Gastroesophageal sphincter (tissue), 4 donors: Measurements from ENCODE around the gene ARPP19. TPM values are rescaled to one million over a fixed set of nuclear protein-coding genes. Genes with fewer than 3 reads are reported as not detected.

Experiments
- ATAC-seq: fragments of 150-250 bp; one replicate; pipeline ENCODE4 v1.9.1; 2016; ENCODE audit warnings: mild to moderate bottlenecking, moderate library complexity
- H3K27ac ChIP-seq, 4 donors: fragments of 200-600 bp; sonication (generic) in 3 of 4; 1 replicate in 3 of 4; 2 replicates in 1 of 4; pipeline ENCODE4 v1.5.1; 2016 to 2019
- H3K27me3 ChIP-seq: fragments of 200-600 bp; sonication (generic); one replicate; pipeline ENCODE4 v1.5.1; 2019
- H3K36me3 ChIP-seq, 2 donors: fragments of 200-600 bp; sonication (generic); one replicate each; pipeline ENCODE4 v1.5.1; 2019; ENCODE audit warnings: control low read depth in 1 of 2
- H3K4me1 ChIP-seq, 3 donors: fragments of 200-600 bp; sonication (generic); 1 replicate in 2 of 3; 2 replicates in 1 of 3; pipeline ENCODE4 v1.5.1; 2016 to 2019; ENCODE audit warnings: control low read depth in 2 of 3
- H3K4me3 ChIP-seq, 2 donors: fragments of 200-600 bp; sonication (generic); one replicate each; pipeline ENCODE4 v1.5.1; 2019; ENCODE audit warnings: mild to moderate bottlenecking in 1 of 2, moderate library complexity in 1 of 2
- H3K9me3 ChIP-seq, 3 donors: fragments of 200-600 bp; sonication (generic); one replicate each; pipeline ENCODE4 v1.5.1; 2017 to 2019; ENCODE audit warnings: control low read depth in 2 of 3
- EP300 ChIP-seq: sonication (generic); formaldehyde crosslinking; IDR thresholded peaks from one replicate; pipeline ENCODE4 v1.6.1; 2017; ENCODE audit warnings: antibody characterized with exemption, mild to moderate bottlenecking
- POLR2A ChIP-seq, 2 donors: fragments of 450-650 bp; IDR thresholded peaks; one replicate each; pipeline ENCODE4 v1.6.1; 2017; ENCODE audit warnings: antibody characterized with exemption in 2 of 2, mild to moderate bottlenecking in 2 of 2, moderate library complexity in 1 of 2
- POLR2AphosphoS5 ChIP-seq: sonication (generic); formaldehyde crosslinking; IDR thresholded peaks from one replicate; pipeline ENCODE4 v1.6.1; 2017; ENCODE audit warnings: antibody characterized with exemption
- WGBS, 2 donors: methylation state at CpG; one replicate each; pipeline ENCODE4 v1.1.5; 2018; ENCODE audit warnings: low coverage in 1 of 2; 5-methylcytosine and 5-hydroxymethylcytosine counted together
- total RNA-seq, 4 donors: library from RNA; depleted of rRNA; stranded (reverse); fragments of >200 nt; gene quantifications; one replicate each; pipeline ENCODE4 v1.1.0, GENCODE V29; 2016
- TF ChIP-seq, protein P1 (sequence below), 4 experiments: fragments of 200-600 bp in 2 of 4; fragments of 450-650 bp in 2 of 4; sonication (generic) in 1 of 4; IDR thresholded peaks; one replicate each; pipeline ENCODE4 v1.5.1; 2017 to 2019; ENCODE audit warnings: antibody characterized with exemption in 4 of 4, mild to moderate bottlenecking in 2 of 4, moderate library complexity in 2 of 4

ARPP19 gene
- total RNA-seq, 4 donors from 2014 or later = 172 to 226 (median 193) TPM

DNA sequence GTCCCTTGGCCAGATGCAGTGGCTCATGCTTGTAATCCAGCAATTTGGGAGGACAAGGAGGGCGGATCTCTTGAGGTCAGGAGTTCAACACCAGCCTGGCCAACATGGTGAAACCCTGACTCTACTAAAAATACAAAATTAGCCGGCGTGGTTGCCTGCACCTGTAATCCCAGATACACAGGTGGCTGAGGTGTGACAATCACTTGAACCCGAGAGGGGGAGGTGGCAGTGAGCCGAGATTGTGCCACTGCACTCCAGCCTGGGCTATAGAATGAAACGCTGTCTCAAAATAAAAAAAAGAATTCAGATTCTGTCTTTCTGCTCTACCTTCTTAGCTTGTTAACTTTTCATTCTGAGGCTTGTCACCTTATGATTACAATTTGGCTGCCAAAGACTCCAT is 62.3 kb downstream of the ARPP19 start:
- H3K4me1 ChIP-seq = peaks cover 0 to 13% (median 0%) of the 10 kb centered on the region in 3 donors
- 59 to 68% methylated on average over 4 to 6 of the region's 6 CpGs for WGBS, 2 donors
- no peak overlapping the region for H3K4me3 ChIP-seq
- H3K27me3 ChIP-seq = no peaks in the 10 kb centered on the region
- TF ChIP-seq POLR2AphosphoS5 = no peak
- no peak for TF ChIP-seq POLR2A (IDR thresholded peaks at IDR 0.05)
- no peak for TF ChIP-seq EP300
- TF ChIP-seq, protein P1, sequence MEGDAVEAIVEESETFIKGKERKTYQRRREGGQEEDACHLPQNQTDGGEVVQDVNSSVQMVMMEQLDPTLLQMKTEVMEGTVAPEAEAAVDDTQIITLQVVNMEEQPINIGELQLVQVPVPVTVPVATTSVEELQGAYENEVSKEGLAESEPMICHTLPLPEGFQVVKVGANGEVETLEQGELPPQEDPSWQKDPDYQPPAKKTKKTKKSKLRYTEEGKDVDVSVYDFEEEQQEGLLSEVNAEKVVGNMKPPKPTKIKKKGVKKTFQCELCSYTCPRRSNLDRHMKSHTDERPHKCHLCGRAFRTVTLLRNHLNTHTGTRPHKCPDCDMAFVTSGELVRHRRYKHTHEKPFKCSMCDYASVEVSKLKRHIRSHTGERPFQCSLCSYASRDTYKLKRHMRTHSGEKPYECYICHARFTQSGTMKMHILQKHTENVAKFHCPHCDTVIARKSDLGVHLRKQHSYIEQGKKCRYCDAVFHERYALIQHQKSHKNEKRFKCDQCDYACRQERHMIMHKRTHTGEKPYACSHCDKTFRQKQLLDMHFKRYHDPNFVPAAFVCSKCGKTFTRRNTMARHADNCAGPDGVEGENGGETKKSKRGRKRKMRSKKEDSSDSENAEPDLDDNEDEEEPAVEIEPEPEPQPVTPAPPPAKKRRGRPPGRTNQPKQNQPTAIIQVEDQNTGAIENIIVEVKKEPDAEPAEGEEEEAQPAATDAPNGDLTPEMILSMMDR (IDR thresholded peaks at IDR 0.05) = no peak
- no peak for ATAC-seq
- H3K36me3 ChIP-seq = no peaks in the 10 kb centered on the region
- no peak overlapping the region for H3K27ac ChIP-seq
- no peaks in the 10 kb centered on the region for H3K9me3 ChIP-seq

DNA sequence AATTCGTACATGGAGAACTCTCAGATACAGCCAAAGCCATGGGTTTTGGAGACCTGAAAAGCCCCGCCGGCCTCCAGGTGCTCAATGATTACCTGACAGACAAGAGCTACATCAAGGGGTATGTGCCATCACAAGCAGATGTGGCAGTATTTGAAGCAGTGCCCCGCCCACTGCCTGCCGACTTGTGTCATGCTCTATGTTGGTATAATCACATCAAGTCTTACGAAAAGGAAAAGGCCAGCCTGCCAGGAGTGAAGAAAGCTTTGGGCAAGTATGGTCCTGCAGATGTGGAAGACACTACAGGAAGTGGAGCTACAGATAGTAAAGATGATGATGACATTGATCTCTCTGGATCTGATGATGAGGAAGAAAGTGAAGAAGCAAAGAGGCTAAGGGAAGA is 63.7 kb downstream of the ARPP19 start:
- H3K4me3 ChIP-seq = no peak overlapping the region
- ATAC-seq = no peak
- 93% methylated on average over 3 of the region's 6 CpGs; no CpG with 5 or more reads in 1 of the 2 donors for WGBS, 2 donors
- H3K9me3 ChIP-seq = no peaks in the 10 kb centered on the region
- no peaks in the 10 kb centered on the region for H3K4me1 ChIP-seq
- TF ChIP-seq, protein P1 (IDR thresholded peaks at IDR 0.05) = no peak
- TF ChIP-seq POLR2A (IDR thresholded peaks at IDR 0.05) (no peak), POLR2AphosphoS5 (no peak), EP300 (no peak)
- H3K27me3 ChIP-seq = no peaks in the 10 kb centered on the region
- H3K27ac ChIP-seq = no peak overlapping the region
- no peaks in the 10 kb centered on the region for H3K36me3 ChIP-seq

DNA sequence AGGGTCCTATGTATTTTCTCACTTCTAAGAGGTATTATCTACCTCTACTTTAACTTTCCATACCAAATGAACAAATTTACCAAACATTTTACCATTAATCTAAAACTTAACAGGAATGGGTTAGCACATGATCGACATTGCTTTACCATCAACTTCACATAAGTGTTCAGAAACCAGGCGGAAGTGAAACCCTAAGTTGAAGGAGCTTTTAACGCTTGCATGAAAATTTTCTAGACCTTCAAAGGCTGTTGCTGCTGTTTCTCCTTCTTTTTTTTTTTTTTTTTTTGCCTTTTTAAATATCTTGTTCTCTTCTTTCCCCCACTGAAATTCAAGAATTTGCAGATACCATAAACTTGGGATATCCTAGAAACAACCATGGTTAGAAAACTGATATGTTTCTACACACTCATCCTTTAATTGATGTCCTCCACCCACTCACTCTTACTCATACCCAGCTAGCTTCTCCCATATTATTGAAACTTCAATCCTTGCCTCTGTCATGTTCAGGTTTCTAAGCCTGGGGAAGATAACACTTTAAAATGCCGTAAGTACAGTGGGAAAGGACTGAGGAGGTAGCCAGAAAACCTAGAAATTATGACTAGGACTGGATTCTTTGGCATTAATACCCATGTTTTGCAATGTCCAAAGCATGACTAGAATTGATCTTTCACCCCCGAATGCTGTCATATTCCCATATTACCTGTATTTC is 64.9 kb downstream of the ARPP19 start:
- H3K4me1 ChIP-seq = no peaks in the 10 kb centered on the region
- no peaks in the 10 kb centered on the region for H3K36me3 ChIP-seq
- no peak overlapping the region for H3K27ac ChIP-seq
- no peak for ATAC-seq
- H3K27me3 ChIP-seq = no peaks in the 10 kb centered on the region
- no peak overlapping the region for H3K4me3 ChIP-seq
- 79 to 84% methylated on average over 5 of the region's 5 CpGs for WGBS, 2 donors
- H3K9me3 ChIP-seq = no peaks in the 10 kb centered on the region
- TF ChIP-seq EP300 = no peak
- TF ChIP-seq, protein P1 (IDR thresholded peaks at IDR 0.05) = no peak
- TF ChIP-seq POLR2A (IDR thresholded peaks at IDR 0.05) = no peak
- no peak for TF ChIP-seq POLR2AphosphoS5

DNA sequence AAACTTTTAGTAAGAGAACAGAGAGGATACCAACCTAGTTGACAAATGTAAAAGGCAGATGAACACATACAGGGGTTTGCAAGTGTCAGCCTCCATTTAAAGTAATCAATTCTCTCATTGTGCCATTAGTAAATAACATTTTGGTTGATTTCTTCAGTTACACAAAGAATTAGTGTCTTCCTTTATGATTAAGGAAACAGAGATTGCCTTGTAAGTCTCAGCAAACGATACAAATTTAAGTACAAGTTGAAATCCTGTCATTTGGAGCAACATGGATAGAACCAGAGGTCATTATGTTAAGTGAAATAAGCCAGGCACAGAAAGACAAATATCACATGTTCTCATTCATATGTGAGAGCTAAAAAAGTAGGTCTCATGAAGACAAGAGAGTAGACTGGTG is 66.2 kb downstream of the ARPP19 start:
- no peak overlapping the region for H3K4me3 ChIP-seq
- 62 to 82% methylated on average over 1 of the region's 1 CpG for WGBS, 2 donors
- ATAC-seq = no peak
- no peaks in the 10 kb centered on the region for H3K4me1 ChIP-seq
- H3K27me3 ChIP-seq = no peaks in the 10 kb centered on the region
- H3K36me3 ChIP-seq = no peaks in the 10 kb centered on the region
- H3K27ac ChIP-seq = no peak overlapping the region
- no peaks in the 10 kb centered on the region for H3K9me3 ChIP-seq
- TF ChIP-seq, protein P1 (IDR thresholded peaks at IDR 0.05) = no peak
- TF ChIP-seq EP300 (no peak), POLR2AphosphoS5 (no peak), POLR2A (IDR thresholded peaks at IDR 0.05) (no peak)

DNA sequence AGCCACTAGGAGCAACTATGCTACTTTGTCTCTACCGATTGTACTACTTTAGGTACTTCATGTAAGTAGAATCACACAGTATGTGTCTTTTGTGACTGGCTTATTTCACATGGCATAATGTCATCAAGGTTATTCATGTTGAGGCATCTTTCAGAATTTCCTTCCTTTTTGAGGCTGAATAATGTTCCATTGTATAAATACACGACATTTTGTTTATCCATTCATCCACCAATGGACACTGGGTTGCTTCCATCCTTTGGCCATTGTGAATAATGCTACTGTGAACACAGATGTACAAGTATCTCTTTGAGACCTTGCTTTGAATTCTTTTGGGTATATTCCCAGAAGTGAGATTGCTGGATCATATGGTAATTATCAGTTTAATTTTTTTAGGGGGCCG is 69.3 kb downstream of the ARPP19 start:
- Histone ChIP-seq H3K4me1 (no peaks in the 10 kb centered on the region), H3K4me3 (no peak overlapping the region), H3K27me3 (no peaks in the 10 kb centered on the region), H3K27ac (no peak overlapping the region), H3K9me3 (no peaks in the 10 kb centered on the region), H3K36me3 (no peaks in the 10 kb centered on the region)
- WGBS, 2 donors = 81 to 82% methylated on average over 3 of the region's 3 CpGs
- TF ChIP-seq, protein P1 (IDR thresholded peaks at IDR 0.05) = no peak
- TF ChIP-seq POLR2A (IDR thresholded peaks at IDR 0.05) = no peak
- TF ChIP-seq POLR2AphosphoS5 = no peak
- no peak for TF ChIP-seq EP300
- ATAC-seq = no peak
